ENCODE measurements around the gene STX2.

DNA sequence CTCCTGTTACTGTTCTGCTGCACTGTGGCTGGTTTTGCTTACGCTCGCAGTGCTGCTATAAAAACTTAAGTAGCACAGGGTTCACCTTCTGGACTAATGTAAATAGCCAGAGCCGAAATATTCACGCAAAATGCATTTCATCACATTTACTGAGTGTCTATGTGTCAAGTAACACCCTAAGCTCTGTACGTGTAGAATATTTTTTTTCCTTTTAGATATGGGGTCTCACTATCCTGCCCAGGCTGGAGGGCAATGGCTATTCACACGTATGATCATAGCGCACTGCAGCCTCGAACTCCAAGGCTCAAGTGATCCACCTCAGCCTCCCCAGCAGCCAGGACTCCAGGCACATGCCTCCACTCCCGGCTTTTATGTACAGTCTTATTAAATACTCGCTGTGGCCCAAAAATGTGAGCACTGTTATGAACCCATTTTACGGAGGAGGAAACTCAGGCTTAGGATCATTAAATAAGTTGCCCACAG is 62.2 kb downstream of the STX2 start:
- TF ChIP-seq, protein P1, sequence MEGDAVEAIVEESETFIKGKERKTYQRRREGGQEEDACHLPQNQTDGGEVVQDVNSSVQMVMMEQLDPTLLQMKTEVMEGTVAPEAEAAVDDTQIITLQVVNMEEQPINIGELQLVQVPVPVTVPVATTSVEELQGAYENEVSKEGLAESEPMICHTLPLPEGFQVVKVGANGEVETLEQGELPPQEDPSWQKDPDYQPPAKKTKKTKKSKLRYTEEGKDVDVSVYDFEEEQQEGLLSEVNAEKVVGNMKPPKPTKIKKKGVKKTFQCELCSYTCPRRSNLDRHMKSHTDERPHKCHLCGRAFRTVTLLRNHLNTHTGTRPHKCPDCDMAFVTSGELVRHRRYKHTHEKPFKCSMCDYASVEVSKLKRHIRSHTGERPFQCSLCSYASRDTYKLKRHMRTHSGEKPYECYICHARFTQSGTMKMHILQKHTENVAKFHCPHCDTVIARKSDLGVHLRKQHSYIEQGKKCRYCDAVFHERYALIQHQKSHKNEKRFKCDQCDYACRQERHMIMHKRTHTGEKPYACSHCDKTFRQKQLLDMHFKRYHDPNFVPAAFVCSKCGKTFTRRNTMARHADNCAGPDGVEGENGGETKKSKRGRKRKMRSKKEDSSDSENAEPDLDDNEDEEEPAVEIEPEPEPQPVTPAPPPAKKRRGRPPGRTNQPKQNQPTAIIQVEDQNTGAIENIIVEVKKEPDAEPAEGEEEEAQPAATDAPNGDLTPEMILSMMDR (IDR thresholded peaks at IDR 0.05), result no peak
- TF ChIP-seq POLR2A (IDR thresholded peaks at IDR 0.05) (no peak), EP300 (IDR thresholded peaks at IDR 0.05) (no peak)

All from tibial nerve (tissue), 4 donors.